SH-SY5Y (cell line): ENCODE data around the gene PCSK2.

Experiments used
- GATA2 ChIP-seq: IDR thresholded peaks from 2 replicates; pipeline ENCODE4 v1.6.1; 2011; ENCODE audit warnings: mild to moderate bottlenecking, low read depth, low read length
- GATA3 ChIP-seq: IDR thresholded peaks from 2 replicates; pipeline ENCODE4 v1.6.1; 2011; ENCODE audit warnings: low read depth, mild to moderate bottlenecking, low read length, moderate library complexity

- TF ChIP-seq GATA3 (no peak), GATA2 (no peak)
Observed at GRCh38 chr20:17327185-17328148, 100.6 kb downstream of the PCSK2 start.
